Fibroblast of skin of back (primary cell): ENCODE data around the gene PARG.
A peak's percentile ranks its signal among the peaks of the same experiment; 100 is the strongest.
"Not testable (repeated sequence)": the region's sequence is repeated elsewhere in the genome, so short reads cannot be mapped to it uniquely, and the experiment has no call there.

Source experiments
- DNase-seq: peaks from one replicate; pipeline ENCODE4 v3.0.0-alpha.2; 2013

Gene PARG

DNA sequence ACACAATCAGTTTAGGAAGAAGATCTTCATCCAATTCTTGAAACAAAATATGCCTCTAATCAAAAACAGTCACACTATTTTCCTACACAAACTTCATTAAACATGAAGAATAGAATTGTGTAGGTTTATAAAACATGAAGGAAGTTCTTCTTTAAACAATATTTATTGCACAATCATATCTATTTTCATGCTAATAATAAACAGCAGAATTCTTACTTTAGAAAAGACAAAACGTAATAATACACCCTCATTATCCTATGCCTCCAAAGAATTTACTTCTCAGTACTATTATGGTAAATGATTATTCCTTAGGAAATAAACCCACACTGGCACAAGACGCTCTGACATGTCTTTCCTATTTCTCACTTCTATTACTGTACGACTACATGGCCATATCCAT lies 41.4 kb downstream of the PARG start:
- DNase-seq = not testable (repeated sequence)

DNA sequence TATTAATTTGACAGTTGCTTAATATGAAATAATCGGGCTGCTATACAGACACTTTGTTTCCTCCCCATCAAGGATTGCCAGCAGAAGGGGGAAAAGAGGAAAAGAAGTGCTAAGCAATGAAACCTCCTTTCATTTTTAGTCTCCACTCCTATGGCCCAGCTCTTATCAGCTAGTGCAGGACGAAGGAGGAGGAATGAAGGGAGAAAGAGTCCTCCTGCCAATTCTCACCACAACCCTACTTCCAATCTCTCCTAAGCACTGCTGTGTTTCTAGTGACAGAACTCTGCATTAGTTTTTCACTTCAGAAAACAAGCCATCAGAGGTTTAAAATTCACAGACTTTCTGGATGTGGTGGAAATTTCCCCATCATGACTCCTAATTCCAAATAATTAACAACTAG lies 41.8 kb downstream of the PARG start:
- not testable (repeated sequence) for DNase-seq

DNA sequence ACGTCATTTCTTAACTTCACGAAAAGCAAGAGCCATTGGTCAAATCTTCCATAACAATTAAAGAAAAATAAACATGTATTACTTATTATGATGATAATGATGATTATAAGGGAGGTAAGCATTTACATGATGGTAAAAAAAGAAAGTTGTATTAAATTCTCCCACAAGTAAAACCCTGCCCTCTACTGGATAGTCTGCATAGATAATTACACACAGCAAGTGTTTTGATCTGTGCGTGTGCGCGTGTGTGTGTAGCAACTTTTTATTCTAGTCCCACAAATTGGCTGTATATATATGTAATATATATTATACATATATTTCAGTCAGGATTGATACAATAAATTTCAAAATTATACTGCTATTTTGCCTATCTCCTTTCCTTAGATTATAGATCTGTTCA lies 51.8 kb downstream of the PARG start:
- peak; percentile 4 for DNase-seq

DNA sequence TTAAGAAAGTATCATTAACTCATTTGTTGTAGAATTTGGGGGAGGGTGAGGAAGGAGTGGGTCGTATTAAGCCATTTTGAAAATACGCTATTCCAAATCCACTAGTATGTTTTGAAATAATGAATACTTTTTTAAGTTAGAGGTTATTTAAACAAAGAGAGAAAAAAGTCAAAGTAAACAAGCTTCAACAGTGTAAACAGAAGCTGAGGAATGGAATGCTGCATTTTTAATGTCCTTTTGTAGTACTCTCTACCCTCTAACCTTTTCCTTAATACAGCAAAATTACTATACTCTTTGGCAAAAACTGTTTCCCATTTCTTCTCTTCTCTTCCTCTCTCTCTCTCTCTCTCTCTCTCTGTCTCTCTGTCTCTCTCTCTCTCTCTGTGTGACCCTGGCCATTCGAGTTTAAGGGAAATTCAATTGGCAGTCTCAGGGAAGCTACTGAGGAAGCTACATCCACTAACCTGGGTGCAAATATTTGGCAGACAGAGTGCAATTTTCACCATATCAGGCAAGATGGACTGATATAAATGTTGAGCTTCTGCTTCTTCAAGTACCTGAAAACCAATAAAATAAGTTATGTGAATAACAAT lies 57.0 kb downstream of the PARG start:
- not testable (repeated sequence) for DNase-seq

DNA sequence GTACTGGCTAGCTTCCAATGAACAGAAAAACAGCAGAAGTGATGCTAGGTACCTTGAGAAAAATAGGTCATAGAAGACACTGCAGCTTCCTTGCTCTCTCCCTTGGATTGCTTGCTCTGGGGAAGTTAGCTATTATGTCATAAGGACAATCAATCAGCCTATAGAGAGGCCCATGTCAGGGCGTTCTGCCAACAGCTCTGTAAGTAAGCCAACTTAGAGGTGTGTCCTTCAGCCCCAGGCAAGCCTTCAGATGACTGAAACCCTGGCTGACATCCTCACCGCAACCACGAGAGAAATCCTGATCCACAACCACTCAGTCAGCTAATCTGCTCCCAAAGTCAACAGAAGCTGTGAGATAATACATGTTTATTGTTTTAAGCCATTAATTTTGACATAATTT lies 58.0 kb downstream of the PARG start:
- DNase-seq = not testable (repeated sequence)

DNA sequence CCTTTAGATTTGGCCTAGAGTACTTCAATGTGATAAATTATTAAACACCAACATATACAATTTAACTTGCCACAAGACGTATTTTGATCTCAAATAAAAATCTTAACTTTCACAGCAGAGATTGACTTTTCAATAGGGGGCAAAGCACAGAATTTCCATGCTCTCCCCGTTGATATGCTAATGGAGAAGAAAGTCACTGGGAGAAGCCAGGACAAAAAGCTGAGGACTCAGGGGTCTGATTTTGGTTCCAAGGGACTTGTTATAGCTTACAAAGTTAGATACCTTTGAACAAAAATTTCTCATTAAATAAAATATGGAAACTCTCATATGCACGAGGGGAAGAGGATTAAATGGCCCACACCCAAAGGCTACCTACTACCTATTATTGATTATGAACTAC lies 59.5 kb downstream of the PARG start:
- not testable (repeated sequence) for DNase-seq

DNA sequence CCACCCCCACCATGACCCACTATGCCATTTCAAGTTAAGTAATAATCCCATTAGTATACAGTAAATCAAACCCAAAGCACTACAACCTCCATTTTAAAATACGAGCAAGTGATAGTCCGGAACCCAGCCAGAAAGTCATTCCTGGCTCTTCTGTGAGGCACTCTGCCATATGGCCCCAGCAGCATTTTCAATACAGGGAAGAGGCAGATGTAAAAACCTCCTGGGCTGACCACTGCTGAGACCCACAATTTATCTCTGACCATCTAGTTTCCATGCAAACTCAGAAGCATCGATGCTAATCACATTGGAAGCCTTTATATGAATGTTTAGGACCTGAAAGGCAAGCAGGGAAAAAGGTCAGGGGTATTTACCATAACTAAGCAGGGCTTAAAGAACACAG lies 69.1 kb downstream of the PARG start:
- not testable (repeated sequence) for DNase-seq

DNA sequence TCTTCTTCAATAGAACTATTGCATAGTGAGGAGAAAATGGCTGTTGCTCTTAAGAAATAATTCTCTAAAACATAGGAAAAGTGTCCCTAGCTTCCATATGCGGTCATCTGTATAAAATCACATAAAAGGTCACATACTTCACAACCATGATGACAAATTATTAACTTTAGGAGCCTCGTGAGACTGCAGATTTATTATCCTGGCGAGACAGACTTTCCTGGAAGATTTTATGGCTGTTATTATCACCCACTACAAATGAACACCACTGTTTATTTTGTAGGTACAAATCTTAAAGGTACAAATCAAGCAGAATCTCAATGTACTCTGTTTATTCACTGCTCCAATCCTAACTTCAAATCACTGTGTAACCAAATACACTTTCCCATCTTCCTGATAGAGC lies 70.4 kb downstream of the PARG start:
- not testable (repeated sequence) for DNase-seq

DNA sequence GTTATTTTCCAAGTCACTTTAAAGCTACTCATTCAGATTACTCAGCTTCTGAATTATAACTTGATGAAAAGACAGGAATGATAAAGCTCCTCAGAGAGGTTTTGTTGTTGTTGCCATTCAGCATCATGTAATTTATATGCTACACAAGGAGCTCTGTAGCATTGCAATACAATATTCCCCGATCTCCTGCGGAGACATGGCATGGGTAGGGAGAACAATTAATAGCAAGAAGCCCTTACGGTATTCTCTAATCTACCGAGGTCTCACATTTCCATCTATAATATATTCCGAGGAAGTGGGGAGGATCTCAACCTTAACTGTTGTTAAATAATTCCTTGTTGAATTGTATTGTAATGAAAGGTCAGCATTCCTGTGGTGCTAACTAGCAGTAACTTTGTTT lies 81.9 kb downstream of the PARG start:
- not testable (repeated sequence) for DNase-seq

DNA sequence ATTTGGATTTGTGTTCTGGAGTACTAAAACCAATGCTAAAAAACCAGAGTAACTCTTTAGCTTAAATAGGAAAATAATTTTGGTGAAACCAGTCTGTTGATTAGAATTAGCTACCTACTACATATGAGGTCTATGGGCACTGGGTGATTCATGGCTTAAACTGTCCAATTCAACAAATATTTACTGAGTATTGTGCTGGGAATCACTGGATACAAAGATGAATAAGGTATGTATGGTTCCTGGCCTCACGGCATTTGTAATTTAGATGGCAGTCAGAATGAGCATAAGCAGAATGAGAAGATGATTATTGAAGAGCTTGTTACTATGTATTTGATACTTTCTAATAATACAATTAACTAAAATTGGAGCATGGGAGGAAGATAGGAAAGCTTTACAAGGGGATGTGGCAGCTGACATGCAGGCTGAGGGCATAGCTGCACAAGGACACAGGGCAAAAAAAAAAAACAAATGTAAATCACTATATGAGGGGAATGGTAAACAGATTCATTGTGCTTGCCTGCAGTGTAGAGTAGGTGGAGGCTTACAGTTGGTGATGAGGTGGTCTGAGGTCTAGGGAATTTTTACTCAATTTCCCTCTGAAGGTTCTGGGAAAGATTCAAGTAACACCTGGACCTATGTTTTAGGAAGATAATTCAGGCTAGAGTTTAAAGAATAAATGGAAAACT lies 83.0 kb downstream of the PARG start:
- DNase-seq = not testable (repeated sequence)

DNA sequence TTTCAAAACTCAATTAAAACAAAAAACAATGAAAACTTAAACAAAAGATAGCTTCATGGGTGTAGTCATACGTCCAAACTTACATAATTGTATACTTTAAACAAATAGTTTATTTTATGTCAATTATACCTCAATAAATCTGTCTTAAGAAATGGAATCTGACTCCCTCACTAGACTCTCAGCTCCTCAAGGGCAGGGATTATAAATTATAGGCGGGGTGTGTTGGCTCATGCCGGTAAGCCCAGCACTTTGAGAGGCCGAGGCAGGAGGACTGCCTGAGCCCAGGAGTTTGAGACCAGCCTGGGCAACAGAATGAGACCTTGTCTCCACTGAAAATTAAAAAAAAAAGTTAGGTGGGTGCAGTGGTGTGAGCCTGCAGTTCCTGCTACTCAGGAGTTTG lies 92.3 kb downstream of the PARG start:
- DNase-seq = not testable (repeated sequence)

DNA sequence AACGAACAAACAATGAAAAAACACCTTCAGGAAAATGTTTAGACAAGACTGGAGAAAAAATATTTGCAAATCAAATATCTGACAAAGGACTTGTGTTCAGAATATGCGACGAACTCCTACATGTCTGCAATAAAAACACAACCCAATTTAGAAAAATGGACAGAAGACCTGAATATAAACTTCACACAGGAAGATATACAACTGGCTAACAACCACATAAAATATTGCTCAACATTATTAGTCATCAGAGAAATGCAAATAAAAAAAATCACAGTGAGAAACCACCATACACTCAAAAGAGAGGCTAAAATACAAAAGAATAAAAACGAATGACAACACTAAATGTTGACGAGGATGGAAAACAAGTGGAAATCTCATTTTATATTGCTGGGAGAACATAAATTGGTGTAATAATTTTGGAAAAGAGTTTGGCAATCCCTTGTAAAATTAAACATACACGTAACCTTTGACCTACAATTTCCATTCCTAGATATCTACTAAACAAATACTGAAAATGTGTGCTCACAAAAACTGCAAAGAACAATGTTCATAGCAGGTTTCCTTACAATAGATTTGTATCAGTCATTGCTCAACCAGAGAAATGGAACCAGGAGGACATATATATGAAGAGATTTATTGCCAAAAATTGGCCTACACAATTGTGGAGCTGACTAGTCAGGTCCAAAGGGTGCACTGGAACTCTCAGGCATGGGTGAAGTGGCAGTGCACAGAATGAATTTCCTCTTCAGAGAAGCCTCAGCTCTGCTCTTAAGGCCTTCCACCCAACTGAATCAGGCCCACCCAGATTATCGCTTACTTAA lies 96.8 kb downstream of the PARG start:
- DNase-seq = peak; percentile 69

DNA sequence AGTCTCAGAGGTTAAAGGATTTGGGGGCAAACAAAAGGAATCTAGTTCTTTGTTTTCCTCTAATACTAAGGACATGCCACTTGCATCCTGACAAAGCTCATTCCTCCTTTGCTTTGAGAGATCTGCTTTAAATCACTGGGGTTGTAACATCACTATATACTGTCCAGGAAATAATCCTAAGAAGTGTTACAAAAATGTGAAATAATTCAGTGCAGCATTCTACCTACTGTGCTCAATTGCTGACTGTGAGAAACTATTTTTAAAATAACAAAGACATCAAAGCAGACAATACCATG lies 99.5 kb downstream of the PARG start:
- DNase-seq = not testable (repeated sequence)

DNA sequence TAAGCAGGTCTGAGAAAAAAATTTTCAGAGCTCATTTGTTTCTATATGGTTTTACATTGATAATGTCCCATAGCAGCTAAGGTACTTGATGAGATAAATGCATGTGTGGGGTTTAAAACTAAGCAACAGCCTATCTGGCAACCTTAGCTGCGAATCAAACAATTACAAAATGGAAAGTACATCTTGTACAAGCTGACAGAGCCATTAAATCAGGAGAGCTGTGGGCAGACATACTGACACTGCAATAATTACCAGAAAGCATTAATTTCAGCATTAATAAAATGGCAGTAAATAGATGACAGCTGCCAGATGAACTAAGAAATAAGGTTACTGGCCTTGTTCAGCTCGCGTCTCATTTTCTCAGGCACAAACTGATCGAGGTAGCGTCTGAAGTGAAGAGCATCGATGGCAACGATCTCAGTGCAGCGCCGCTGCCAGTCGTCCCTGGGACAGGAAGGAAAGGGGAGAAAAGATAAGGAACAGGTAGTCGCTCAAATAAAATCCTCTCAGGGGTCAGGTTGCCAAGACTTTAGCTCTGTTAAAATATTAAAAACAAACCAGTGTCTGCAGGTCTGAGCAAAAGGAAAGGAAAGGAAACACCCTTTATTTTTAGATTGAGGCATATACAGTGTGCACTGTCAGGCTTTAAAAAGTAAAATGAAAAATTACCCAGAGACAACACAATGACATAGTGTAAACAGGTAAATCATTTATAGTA lies 100.1 kb downstream of the PARG start:
- no peak for DNase-seq

DNA sequence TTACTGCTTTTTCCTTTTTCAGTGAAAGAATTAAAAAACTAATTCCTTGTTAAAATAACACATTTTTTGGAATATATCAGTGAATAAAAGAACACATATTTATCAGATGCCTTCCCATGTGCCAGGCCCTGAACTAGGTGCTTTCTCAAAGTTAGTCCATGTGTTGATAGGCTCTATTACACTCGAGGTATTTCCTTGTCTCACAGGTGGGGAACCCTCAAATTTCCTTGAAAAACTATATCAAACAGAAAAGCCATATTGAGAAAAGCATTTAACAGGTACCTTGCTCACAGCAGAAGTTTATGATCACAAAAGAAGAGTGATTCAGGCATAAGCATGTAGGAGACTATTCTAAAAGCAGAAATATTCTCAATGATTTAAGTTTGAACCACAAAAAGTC lies 104.1 kb downstream of the PARG start:
- DNase-seq = no peak

DNA sequence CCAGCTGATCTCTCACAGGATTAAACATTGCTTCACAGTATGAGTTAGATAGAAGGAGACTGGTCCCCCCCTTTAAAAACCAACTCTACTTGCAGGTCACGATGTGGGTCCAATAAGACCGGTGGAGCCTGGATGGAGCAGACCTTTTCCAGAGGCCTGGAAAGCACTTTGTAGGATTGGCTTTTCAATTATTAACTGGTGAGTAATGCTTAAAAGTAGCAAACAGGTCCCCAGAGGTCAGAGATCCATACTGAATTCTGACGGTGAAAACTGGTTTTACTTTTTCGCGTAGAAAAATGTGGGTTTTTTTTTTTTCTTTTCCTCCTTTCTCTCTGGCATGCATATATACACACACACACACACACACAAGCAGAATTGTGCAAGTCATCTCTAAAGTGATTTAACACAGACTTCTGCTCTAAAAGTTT lies 104.8 kb downstream of the PARG start:
- DNase-seq = no peak

DNA sequence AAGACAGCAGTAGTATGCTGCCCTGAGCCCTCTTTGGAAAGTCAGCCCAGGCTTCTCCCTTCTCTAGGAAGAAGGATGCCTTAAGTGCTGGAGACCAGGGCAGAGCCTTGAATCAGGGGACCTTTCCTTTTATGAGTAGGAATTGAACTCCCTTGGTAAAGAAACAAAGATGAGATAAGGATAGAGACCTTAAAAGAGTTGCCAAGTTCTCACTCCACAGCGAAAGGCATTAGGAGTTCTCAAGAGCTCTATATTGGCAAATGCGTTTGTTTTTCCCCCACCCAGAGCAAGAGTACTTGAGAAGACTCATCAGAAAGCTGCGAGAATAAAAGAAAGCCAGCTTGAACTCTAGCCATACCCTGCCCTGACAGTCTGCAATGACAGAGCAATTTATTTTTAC lies 106.9 kb downstream of the PARG start:
- no peak for DNase-seq

DNA sequence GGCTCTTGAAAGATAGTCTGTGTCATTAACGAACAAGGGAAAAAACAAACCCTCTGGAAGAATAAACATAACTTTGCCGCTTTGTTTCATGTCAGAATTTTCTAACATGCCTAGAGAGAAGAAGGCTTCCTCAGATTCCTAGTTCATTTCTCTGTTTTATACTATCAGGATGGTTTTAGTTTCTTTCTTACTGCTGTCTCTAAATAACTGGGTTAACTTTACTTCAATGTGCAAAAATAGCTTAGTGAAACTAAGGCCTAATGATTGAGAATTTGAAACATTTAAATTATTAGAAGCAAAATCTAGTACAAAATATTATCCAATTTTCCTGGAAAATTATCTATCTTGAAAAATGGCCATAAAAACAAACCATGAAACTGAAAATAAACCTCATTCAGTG lies 107.6 kb downstream of the PARG start:
- DNase-seq = no peak

DNA sequence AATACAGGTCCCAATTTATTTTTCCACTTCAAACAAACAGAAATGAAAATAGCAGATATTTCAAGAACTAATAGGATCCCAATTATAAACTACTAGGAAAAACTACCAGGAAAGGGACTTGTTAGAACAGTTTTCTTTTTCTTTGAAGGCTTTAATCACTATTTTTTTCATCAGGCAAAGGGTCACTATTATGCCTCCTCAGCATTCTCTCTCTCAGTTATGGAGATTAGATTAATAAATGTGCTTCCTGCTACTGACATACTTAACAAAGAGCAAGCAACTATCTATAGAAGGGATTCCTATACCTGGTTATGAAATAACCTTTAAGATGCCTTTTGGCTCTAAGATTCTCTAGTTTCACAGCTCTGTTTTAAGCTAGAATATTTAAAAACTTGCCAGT lies 108.7 kb downstream of the PARG start:
- DNase-seq = no peak

DNA sequence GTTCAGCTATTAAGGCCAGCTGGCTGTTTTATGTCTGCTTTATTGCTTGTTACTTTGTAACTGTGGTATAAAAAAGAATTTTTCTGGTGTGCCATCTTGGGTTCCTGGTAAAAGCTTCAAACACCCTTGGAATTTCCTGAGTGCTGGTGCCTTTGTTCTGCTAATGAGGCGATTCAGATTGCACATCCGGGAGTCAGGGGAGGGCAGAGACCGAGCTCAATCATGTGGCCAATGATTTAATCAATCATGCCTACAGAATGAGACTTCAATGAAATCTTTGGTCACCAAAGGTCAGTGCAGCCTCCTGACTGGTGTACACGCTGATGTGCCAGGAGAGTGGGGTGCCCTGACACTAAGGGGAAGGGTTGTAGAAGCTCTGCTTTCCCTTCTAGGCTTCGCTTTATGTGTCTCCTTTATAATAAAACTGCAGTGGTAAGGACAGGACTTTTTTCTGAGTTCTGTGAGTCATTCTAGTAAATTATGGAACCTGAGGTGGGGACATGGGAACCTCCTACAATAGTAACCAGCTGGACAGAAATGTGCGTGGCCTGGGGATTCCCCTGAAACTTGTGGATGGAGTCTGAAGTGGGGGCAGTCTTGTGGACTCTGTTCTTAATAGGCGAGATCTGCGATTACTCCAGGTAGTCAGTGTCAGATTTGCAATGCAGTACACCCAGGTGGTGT lies 110.3 kb downstream of the PARG start:
- peak; percentile 46 for DNase-seq

DNA sequence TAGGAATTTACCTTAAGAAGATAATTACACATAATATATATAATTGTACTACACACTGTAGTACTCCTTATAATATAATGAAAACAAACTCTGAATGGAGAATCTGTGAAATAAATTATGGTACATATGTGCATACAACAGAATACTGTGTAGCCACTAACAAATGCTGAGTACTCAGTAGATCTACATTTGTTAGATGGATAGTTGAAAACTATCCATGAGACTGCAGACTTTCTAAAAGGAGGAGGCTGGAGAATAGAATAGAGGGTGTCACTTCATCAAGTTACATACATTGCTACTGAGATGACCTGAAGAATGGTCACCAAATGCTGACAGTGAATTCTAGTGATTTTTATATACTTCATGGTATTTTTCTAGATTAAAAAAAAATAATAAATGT lies 111.0 kb downstream of the PARG start:
- DNase-seq = no peak

DNA sequence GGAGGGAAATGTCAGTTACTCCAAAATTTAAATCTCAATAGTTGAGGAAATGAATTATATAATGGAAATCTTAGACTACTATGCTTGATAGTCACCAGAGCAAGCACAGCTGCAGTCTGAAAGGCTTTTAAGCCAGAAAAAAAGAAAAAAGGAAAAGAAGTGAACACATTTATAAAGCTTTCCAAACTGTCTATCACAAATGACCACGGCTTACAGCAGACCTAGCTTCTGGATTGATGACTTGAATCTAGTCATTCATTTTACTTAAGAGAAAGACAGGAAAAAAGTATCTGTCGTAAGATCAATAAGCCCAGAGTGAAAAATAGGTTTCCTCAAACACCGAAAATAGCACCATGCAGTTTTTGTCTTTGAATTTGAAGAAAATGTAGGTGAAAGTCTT lies 111.8 kb downstream of the PARG start:
- DNase-seq = no peak

DNA sequence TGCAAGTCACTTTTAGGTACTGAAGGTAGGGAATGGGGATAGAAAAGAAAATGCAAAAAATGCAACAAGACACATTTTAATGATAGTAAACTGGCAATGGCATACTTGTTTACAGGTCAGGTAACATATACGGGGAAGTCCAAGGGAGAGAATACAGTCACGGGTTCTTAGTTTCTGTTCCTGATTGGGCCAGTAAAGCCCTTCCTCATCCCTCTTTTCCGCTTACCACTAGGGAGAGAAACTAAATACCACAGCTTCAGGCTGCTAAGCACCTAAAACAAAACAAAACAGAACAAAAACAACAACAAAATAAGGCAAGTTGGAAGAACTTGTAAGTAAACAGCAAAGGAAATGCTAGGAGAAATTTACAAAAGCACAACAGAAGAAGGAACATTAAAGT lies 114.5 kb downstream of the PARG start:
- DNase-seq = no peak
